ENCODE measurements around the gene SH3BP4.

DNA sequence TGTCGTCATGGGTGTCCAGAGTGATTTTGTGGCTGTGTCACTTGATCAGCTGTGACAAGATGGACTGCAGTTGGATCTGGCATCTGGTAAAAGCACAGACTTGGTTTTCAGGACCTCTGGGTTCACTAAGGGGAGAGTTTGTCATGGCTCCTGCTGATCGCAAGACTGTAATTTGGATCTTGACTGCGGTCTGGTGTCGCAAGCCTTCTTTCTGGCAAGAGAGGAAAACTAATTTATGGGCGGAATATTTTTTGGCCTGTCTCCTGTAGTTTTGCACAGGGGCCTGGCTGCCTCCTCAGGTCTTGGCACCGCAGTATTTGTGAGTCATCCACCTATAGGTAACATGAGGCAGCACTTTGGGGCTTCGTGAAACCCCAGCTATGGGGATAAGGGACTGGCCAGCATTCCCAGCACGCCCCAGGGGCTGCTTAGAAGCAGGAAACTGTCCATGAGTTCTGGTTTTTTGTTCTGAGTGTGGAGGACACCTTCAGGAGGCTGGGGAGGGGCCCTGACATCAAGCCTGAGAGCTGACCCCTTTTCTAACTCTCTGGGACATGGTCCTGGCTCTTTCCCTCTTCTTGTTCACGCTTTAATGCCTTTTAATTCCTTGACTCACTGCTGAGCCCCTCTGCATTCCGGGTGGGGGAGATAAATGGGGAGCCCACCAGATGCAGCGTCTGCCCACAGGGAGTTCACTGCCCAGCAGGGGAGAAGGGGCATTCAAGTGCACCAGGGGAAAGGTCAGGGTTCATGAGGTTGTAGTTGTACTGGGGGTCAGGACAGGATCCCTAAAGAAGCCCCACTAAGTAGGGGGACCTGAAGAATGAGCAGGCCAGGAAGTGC lies 12.2 kb downstream of the SH3BP4 start:
- TF ChIP-seq EGR1 (IDR thresholded peaks at IDR 0.05; ENCODE audit: low read depth in 2 of 2) (no peak), YY1 (IDR thresholded peaks at IDR 0.05) (no peak), FOXA2 (IDR thresholded peaks at IDR 0.05) (no peak), GABPA (IDR thresholded peaks at IDR 0.05 in 1 of 2, conservative IDR thresholded peaks at IDR 0.05 in 1 of 2) (no peak), RAD21 (IDR thresholded peaks at IDR 0.05) (no peak), SP1 (IDR thresholded peaks at IDR 0.05) (no peak), RXRA (IDR thresholded peaks at IDR 0.05) (peak in 1 of 2 donors; percentile 6), JUND (IDR thresholded peaks at IDR 0.05) (no peak), HNF4G (IDR thresholded peaks at IDR 0.05) (no peak)
- TF ChIP-seq, protein P1, sequence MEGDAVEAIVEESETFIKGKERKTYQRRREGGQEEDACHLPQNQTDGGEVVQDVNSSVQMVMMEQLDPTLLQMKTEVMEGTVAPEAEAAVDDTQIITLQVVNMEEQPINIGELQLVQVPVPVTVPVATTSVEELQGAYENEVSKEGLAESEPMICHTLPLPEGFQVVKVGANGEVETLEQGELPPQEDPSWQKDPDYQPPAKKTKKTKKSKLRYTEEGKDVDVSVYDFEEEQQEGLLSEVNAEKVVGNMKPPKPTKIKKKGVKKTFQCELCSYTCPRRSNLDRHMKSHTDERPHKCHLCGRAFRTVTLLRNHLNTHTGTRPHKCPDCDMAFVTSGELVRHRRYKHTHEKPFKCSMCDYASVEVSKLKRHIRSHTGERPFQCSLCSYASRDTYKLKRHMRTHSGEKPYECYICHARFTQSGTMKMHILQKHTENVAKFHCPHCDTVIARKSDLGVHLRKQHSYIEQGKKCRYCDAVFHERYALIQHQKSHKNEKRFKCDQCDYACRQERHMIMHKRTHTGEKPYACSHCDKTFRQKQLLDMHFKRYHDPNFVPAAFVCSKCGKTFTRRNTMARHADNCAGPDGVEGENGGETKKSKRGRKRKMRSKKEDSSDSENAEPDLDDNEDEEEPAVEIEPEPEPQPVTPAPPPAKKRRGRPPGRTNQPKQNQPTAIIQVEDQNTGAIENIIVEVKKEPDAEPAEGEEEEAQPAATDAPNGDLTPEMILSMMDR (IDR thresholded peaks at IDR 0.05; ENCODE audit: low read depth, low read length, missing input control) = no peak
- TF ChIP-seq, protein P2, sequence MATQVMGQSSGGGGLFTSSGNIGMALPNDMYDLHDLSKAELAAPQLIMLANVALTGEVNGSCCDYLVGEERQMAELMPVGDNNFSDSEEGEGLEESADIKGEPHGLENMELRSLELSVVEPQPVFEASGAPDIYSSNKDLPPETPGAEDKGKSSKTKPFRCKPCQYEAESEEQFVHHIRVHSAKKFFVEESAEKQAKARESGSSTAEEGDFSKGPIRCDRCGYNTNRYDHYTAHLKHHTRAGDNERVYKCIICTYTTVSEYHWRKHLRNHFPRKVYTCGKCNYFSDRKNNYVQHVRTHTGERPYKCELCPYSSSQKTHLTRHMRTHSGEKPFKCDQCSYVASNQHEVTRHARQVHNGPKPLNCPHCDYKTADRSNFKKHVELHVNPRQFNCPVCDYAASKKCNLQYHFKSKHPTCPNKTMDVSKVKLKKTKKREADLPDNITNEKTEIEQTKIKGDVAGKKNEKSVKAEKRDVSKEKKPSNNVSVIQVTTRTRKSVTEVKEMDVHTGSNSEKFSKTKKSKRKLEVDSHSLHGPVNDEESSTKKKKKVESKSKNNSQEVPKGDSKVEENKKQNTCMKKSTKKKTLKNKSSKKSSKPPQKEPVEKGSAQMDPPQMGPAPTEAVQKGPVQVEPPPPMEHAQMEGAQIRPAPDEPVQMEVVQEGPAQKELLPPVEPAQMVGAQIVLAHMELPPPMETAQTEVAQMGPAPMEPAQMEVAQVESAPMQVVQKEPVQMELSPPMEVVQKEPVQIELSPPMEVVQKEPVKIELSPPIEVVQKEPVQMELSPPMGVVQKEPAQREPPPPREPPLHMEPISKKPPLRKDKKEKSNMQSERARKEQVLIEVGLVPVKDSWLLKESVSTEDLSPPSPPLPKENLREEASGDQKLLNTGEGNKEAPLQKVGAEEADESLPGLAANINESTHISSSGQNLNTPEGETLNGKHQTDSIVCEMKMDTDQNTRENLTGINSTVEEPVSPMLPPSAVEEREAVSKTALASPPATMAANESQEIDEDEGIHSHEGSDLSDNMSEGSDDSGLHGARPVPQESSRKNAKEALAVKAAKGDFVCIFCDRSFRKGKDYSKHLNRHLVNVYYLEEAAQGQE (IDR thresholded peaks at IDR 0.05) = no peak
- TF ChIP-seq, protein P3, sequence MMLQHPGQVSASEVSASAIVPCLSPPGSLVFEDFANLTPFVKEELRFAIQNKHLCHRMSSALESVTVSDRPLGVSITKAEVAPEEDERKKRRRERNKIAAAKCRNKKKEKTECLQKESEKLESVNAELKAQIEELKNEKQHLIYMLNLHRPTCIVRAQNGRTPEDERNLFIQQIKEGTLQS (IDR thresholded peaks at IDR 0.05) = no peak
- TF ChIP-seq, protein P4, sequence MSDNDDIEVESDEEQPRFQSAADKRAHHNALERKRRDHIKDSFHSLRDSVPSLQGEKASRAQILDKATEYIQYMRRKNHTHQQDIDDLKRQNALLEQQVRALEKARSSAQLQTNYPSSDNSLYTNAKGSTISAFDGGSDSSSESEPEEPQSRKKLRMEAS (IDR thresholded peaks at IDR 0.05) = no peak
